Measurements from ENCODE around the gene GPS1. TPM values are rescaled to one million over a fixed set of nuclear protein-coding genes. Genes with fewer than 3 reads are reported as not detected.
A peak's percentile ranks its signal among the peaks of the same experiment; 100 is the strongest.

GPS1 gene
- total and polyA plus RNA-seq, 9 of the 15 experiments (the other 6 are each of a cell fraction or from before 2014, with no cell fraction given), result 3.1 to 167 (median 69.9) TPM

DNA sequence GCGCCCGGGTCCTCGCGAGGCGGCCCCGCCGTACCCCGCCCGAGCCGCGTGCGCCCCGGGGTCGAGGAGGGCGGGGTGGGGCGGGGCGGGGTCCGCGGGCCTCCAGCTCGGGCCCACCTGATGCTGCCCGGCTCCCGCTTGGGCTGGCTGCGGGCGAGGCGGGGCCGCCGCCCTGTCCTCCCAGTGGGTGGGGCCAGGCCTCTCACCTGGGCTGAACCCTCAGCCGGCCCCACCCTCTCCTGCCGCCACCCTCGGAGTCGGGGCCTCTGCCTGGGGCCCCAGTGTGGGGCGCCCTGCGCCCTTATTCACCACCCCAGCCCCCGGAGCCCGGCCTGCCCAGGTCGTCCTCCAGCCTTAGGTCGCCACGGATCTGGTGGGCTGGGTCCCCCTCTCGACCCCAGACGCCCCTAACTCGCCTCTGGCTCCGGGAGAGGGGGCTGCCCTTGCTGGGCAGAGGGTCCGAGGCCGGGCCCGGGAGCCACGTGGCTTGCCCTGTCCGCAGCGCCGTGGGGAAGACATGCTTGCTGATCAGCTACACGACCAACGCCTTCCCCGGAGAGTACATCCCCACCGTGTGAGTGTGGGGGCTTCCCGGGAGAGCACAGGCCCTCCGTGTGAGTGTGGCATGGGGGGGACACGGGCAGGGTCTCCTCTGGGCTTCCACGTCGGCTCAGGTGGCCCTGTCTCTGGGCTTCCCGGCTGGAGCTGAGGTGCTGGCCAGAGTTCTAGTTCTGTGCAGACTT is 19.6 kb upstream of the GPS1 start (continued):
- TF ChIP-seq ZBTB43 (CRISPR knock-in tag; IDR thresholded peaks at IDR 0.05) (no peak), KLF10 (CRISPR knock-in tag; IDR thresholded peaks at IDR 0.05) (no peak), MAX (CRISPR knock-in tag; IDR thresholded peaks at IDR 0.05) (peak; percentile 89), KLF1 (tag; IDR thresholded peaks at IDR 0.05) (0 out of 2 replicates have a peak, but pooled peaks have one; percentile 33), DNMT1 (IDR thresholded peaks at IDR 0.05) (no peak), NRF1 (conservative IDR thresholded peaks at IDR 0.05 in 1 of 2, IDR thresholded peaks at IDR 0.05 in 1 of 2) (no peak), HEY1 (CRISPR knock-in tag; IDR thresholded peaks at IDR 0.05; ENCODE audit: borderline replicate concordance) (no peak), ZBTB12 (CRISPR knock-in tag; IDR thresholded peaks at IDR 0.05) (no peak), ZFP36 (IDR thresholded peaks at IDR 0.05; ENCODE audit: low read depth, low read length, partially characterized antibody) (no peak), U2AF1 (optimal IDR thresholded peaks at IDR 0.05; ENCODE audit: low read depth, low read length) (peak; percentile 44), ZNF584 (CRISPR knock-in tag; IDR thresholded peaks at IDR 0.05; ENCODE audit: low read depth) (no peak), ZNF655 (CRISPR knock-in tag; IDR thresholded peaks at IDR 0.05) (no peak), RBM25 (IDR thresholded peaks at IDR 0.05; ENCODE audit: low read depth, low read length, severe bottlenecking) (no peak), ZBTB8A (IDR thresholded peaks at IDR 0.05; ENCODE audit: partially characterized antibody) (no peak), FOXK1 (CRISPR knock-in tag; IDR thresholded peaks at IDR 0.05; ENCODE audit: borderline replicate concordance) (0 out of 2 replicates have a peak, but pooled peaks have one; percentile 44)
- TF ChIP-seq, protein P1, sequence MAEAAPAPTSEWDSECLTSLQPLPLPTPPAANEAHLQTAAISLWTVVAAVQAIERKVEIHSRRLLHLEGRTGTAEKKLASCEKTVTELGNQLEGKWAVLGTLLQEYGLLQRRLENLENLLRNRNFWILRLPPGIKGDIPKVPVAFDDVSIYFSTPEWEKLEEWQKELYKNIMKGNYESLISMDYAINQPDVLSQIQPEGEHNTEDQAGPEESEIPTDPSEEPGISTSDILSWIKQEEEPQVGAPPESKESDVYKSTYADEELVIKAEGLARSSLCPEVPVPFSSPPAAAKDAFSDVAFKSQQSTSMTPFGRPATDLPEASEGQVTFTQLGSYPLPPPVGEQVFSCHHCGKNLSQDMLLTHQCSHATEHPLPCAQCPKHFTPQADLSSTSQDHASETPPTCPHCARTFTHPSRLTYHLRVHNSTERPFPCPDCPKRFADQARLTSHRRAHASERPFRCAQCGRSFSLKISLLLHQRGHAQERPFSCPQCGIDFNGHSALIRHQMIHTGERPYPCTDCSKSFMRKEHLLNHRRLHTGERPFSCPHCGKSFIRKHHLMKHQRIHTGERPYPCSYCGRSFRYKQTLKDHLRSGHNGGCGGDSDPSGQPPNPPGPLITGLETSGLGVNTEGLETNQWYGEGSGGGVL (CRISPR knock-in tag; IDR thresholded peaks at IDR 0.05), result no peak
- TF ChIP-seq, protein P2, sequence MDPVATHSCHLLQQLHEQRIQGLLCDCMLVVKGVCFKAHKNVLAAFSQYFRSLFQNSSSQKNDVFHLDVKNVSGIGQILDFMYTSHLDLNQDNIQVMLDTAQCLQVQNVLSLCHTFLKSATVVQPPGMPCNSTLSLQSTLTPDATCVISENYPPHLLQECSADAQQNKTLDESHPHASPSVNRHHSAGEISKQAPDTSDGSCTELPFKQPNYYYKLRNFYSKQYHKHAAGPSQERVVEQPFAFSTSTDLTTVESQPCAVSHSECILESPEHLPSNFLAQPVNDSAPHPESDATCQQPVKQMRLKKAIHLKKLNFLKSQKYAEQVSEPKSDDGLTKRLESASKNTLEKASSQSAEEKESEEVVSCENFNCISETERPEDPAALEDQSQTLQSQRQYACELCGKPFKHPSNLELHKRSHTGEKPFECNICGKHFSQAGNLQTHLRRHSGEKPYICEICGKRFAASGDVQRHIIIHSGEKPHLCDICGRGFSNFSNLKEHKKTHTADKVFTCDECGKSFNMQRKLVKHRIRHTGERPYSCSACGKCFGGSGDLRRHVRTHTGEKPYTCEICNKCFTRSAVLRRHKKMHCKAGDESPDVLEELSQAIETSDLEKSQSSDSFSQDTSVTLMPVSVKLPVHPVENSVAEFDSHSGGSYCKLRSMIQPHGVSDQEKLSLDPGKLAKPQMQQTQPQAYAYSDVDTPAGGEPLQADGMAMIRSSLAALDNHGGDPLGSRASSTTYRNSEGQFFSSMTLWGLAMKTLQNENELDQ (CRISPR knock-in tag; IDR thresholded peaks at IDR 0.05; ENCODE audit: borderline replicate concordance), result no peak
- TF ChIP-seq, protein P3, sequence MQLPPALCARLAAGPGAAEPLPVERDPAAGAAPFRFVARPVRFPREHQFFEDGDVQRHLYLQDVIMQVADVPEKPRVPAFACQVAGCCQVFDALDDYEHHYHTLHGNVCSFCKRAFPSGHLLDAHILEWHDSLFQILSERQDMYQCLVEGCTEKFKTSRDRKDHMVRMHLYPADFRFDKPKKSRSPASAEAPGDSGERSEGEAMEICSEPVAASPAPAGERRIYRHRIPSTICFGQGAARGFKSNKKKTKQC (CRISPR knock-in tag; IDR thresholded peaks at IDR 0.05), result no peak

Measured in K562 (cell line).